ENCODE results near the gene NTMT1. TPM values are rescaled to one million over a fixed set of nuclear protein-coding genes. Genes with fewer than 3 reads are reported as not detected.

Gene NTMT1
- total and polyA plus RNA-seq, 10 of the 15 experiments (the other 5 are each of a cell fraction or from before 2014, with no cell fraction given), result 12.8 to 85.4 (median 39.3) TPM

GRCh38 chr9:129626079-129626624 lies at the start of gene NTMT1 (continued):
- peak; percentile 56; the same call in 1 of the 2 replicates for TF ChIP-seq PRDM15 (CRISPR knock-in tag; IDR thresholded peaks at IDR 0.05)
- no peak for TF ChIP-seq RFX5 (IDR thresholded peaks at IDR 0.05; ENCODE audit: low read depth, low read length)
- no peak for TF ChIP-seq ETV6 (conservative IDR thresholded peaks at IDR 0.05 in 1 of 2, IDR thresholded peaks at IDR 0.05 in 1 of 2; ENCODE audit: borderline replicate concordance in 1 of 2, low read depth in 1 of 2)
- TF ChIP-seq CHD4 (IDR thresholded peaks at IDR 0.05), result no peak
- no peak for TF ChIP-seq KAT2A (conservative IDR thresholded peaks at IDR 0.05; ENCODE audit: control insufficient read depth, low read depth, low read length)
- no peak for TF ChIP-seq ATF2 (IDR thresholded peaks at IDR 0.05; ENCODE audit: low read length)
- peak; percentile 91 for TF ChIP-seq POLR2AphosphoS2 (IDR thresholded peaks at IDR 0.05; ENCODE audit: low read depth, low read length)
- TF ChIP-seq CBX3 (IDR thresholded peaks at IDR 0.05; ENCODE audit: borderline replicate concordance, low read depth), result no peak
- TF ChIP-seq PML (IDR thresholded peaks at IDR 0.05; ENCODE audit: low read length), result peak; percentile 86; the same call in 1 of the 2 replicates
- no peak for TF ChIP-seq FOS (IDR thresholded peaks at IDR 0.05; ENCODE audit: borderline replicate concordance, extremely low read depth, insufficient read length)
- no peak for TF ChIP-seq FOXM1 (IDR thresholded peaks at IDR 0.05; ENCODE audit: low read depth, low read length)
- no peak for TF ChIP-seq E2F8 (IDR thresholded peaks at IDR 0.05; ENCODE audit: low read depth, partially characterized antibody)
- no peak for TF ChIP-seq RBBP5 (conservative IDR thresholded peaks at IDR 0.05)
- TF ChIP-seq SP1 (IDR thresholded peaks at IDR 0.05; ENCODE audit: low read depth, low read length), result peak; percentile 60
- TF ChIP-seq RB1 (IDR thresholded peaks at IDR 0.05; ENCODE audit: borderline replicate concordance), result peak; percentile 92
- peak; percentile 82 for TF ChIP-seq USF2 (IDR thresholded peaks at IDR 0.05; ENCODE audit: borderline replicate concordance, low read depth, low read length)
- peak; percentile 89 for TF ChIP-seq BACH1 (IDR thresholded peaks at IDR 0.05; ENCODE audit: borderline replicate concordance)
- TF ChIP-seq NR2C1 (IDR thresholded peaks at IDR 0.05), result no peak
- no peak for TF ChIP-seq ZNF217 (IDR thresholded peaks at IDR 0.05)
- TF ChIP-seq PBX3 (IDR thresholded peaks at IDR 0.05; ENCODE audit: insufficient replicate concordance, low read depth, low read length), result no peak

Measured in GM12878 (cell line).